Measurements from ENCODE around the gene COPA.

GRCh38 chr1:160309185-160309557 is 33.9 kb downstream of the COPA start:
- TF ChIP-seq, protein P1, sequence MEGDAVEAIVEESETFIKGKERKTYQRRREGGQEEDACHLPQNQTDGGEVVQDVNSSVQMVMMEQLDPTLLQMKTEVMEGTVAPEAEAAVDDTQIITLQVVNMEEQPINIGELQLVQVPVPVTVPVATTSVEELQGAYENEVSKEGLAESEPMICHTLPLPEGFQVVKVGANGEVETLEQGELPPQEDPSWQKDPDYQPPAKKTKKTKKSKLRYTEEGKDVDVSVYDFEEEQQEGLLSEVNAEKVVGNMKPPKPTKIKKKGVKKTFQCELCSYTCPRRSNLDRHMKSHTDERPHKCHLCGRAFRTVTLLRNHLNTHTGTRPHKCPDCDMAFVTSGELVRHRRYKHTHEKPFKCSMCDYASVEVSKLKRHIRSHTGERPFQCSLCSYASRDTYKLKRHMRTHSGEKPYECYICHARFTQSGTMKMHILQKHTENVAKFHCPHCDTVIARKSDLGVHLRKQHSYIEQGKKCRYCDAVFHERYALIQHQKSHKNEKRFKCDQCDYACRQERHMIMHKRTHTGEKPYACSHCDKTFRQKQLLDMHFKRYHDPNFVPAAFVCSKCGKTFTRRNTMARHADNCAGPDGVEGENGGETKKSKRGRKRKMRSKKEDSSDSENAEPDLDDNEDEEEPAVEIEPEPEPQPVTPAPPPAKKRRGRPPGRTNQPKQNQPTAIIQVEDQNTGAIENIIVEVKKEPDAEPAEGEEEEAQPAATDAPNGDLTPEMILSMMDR (IDR thresholded peaks at IDR 0.05) = no peak
- TF ChIP-seq EP300 (IDR thresholded peaks at IDR 0.05) = no peak
- no peak for TF ChIP-seq POLR2A (IDR thresholded peaks at IDR 0.05)
- TF ChIP-seq POLR2AphosphoS5 (IDR thresholded peaks at IDR 0.05) = no peak

Measured in stomach (tissue), 4 donors.